HG02571 (cell line): ENCODE data around the gene TEAD1.

Experiments
- ATAC-seq: cut with Tn5 transposase; IDR thresholded peaks from one replicate; pipeline ENCODE4 v1.9.1; 2021; ENCODE audit warnings: mild to moderate bottlenecking, moderate library complexity; ENCODE audit not compliant: unreplicated experiment

TEAD1 gene

DNA sequence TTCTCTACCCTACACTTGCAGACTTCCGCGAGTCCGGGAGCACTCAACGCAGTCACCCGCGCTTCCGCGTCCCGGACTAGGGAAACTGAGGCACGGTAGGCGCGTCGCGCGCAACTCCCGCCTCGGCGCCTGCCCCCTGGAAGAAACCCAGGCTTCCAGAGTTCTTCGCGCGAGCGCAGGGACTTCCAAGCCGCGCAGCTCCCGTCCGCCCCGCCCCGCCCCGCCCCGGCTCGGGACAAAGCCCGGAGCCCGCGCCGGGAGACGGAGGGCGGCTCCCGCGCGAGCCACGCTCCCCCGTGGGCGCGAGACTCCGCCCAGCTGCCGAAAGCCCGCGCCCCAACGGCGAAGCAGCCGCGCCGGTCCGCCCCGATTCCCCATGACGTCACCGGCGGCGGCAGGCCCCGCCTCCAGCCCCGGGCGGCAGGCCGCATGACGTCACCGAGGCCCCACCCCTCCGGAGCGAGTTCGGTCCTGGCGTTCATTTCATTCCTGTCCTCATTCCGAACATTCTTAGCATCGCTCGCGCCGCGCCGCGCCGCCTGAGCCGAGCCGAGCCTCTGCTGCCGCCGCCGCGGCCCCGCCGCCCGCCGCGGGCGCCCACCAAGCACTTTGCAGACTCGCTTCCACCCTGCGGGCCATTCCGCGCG, at the start of gene TEAD1:
Gene TEAD1, plus strand, starts transcription at position 498 of the 647 bp plus-strand sequence.
- ATAC-seq, result peak; percentile 74

DNA sequence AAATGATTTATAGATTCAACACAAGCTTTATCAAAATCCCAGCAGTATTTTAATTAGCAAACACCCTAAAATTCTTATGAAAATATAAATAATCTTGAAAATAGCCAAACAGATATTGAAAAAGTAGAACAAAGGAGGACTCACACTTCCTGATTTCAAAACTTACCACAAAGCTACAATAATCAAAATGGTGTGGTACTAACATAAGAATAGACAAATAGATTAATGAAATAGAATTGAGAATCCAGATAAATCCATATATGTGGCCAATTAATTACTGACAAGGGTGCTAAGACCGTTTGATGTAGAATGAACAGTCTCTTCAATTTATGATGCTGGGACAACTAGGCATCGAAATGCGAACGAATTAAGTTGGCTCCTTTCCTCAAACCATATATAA, 49.6 kb upstream of the TEAD1 start:
- ATAC-seq, result no peak

DNA sequence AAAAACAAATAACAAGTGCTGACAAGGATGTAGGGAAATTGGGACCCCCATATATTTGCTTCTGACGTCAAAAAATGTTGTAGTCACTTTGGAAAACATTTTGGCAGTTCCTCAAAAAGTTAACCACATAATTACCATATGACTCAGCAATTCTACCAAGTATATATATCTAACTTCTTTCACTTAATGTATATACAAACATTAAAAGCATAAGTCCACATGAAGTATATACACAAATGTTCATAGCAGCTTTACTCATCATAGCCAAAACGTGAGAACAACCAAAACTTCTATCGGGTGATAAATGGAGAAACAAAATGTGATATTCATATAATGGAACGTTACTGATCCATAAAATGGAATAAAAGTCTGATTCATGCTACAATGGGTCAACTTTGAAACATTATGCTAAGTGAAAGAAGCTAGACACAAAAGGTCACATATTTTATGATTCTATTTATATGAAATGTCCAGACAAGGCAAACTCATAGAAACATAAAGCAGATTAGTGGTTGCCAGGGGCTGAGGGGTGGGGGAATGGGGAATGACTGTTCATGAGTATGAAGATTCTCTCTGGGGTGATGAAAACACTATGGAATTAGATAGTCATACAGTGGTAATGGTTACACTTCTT, 48.7 kb upstream of the TEAD1 start:
- no peak for ATAC-seq

DNA sequence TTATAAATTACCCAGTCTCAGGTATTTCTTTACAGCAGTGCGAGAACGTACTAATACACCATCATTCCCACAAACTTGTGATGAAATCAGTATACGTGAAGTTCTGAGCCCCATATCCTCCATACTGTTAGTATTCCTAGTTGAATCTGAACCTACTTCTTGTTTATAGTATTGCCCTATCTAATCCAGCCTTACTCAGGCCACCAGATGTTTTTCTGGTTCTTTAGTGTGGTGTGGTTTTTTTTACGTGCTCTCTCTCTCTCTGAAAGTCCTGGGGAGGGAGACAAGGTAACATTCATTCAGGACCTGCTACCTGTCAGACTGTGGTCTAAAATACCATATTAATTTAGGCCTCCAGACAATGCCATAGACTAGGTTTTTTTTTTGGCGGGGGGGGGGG, 47.6 kb upstream of the TEAD1 start:
- ATAC-seq, result no peak

DNA sequence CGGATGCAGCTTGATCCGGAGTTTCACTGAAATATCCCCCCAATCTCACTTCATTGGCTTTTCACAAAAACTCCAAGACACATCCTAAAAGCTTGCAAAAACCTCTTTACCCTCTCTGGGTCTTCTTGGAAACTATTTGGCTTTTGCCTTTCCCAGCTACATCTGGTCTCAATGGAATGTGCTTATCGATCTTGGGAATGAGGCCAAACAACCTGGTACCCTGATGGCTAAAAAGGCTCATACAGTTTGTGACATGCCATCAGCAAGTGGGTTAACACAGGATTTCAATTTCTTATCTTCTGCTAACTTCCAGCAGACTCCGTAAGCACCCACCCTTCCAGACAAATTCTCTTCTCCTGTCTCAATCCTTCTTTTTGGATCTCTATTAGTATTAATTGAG, 45.9 kb upstream of the TEAD1 start:
- ATAC-seq, result no peak

DNA sequence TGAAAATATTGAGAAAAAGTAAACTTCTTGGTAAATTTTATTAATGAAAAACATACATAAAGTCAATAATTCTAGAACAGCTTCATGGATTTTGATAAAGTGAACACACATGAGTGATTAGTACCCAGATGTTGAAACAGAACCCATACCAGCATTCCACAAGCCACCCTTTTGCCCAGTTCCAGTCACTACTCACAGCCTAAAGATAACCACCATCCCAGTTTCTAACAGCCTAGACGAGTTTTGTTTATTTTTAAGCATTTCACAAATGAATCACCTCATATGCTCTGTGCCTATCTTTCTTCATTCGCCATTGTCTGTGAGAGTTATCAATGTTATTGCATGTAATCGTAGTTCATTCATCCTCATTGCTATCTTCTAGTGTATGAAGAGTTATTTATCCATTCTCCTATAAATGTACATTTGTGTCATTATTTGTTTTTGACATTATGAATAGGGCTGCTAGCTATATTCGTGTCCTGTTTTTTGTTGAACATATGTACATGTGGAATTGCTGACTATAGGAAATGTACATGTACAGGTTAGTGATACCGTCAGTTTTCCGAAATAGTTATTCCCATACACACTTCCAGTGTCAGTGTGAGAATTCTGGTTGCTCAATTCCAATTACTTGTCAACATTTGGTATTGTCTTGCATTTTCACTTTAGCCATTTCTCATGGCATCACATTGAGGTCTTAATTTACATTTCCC, 44.5 kb upstream of the TEAD1 start:
- ATAC-seq, result no peak

DNA sequence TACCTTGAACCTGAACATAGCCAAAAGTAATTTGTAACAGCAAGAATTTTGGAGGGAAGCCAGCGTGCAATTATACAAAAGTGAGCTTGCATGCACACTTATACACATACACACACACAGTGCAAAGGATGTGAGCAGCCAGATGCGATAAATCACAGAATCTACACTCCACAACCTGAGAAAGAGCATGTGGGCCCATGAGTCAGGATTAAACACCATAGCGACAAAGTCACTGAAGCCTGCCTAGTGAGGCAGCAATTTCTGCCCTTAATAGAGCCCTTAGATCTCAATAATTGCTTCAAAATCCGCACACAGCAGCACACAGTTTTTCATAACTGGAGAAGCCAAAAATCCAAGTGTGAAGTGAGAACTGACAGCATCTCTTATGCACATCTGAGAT, 42.6 kb upstream of the TEAD1 start:
- no peak for ATAC-seq

DNA sequence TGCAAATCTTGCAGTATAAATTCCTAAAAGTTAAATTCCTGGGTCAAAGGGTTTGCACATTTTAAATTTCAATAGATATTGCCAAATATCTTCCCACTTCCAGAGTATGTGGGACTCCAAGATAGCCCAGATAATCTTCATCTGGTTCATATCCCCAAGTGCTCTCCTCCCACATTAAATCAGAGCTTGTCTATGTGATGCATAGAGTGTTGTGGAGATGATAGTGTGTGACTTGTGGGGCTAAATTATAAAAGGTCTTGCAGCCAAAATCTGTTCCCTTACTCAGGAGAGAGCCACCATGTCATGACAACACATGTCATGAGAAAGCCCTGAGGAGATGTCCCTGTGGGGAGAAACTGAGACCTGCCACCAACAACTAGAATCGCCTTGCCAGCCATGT, 39.9 kb upstream of the TEAD1 start:
- ATAC-seq, result no peak

DNA sequence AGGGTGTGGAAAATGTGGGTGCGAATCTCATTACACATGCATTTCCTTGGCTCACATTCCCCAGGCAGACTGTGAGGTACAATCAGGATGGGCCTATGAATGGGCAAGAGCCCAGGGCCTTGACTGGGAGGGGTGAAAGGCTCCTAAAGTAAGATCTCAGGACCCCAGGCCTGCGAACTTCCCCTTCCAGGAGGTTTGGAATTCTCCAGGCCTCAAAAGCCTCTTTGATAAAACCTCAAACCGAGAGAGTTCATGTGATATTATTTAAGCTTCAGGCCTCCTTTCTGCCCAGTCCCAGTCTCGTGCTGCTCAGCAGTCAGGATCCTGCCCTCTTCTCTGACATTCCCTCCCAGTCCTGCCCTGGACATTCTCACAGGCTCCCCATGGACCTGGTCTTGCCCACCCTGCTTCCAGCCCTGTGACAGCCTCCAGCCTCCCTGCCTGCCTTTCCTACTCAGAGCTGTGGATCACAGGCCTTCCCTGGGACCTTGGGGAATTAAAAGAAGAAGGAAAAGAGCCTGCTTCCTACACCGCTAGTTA, 37.3 kb upstream of the TEAD1 start:
- ATAC-seq, result no peak

DNA sequence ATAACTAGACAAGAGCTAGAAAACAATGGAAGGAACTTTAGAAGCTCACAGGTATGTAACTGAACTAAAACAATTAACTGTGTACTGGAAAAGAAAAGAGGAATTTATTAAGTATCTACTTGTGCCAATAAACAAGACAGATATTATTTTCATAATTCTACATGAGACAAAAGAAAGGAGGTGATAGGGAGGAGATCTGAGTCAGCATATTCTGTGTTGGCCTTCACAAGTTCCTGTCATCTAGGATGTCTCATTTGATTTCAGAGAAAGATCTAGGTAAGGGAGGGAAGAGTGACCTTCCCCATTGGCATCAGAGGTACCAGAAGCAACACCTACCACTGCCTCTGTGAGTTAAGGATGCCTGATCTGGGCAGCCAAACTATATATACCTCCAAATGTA, 34.8 kb upstream of the TEAD1 start:
- no peak for ATAC-seq

DNA sequence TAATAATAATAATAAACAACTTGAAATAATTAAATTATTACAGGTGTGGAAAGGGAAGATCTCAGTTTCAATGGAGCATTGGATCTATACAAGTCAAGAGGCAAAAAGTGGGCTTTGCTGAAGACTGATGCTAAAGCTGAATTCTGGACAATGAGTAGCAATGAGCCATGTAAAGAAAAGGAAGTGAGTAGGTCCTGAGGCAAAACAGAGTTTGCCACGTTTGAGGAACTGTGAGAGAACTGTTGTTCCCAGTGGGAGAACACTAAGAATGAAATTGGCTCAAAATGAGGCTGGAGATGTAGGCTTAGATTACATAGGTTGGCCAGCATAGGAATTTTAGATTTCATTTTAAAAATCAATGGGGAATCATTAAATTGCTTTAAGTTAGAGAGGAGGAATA, 33.9 kb upstream of the TEAD1 start:
- no peak for ATAC-seq

DNA sequence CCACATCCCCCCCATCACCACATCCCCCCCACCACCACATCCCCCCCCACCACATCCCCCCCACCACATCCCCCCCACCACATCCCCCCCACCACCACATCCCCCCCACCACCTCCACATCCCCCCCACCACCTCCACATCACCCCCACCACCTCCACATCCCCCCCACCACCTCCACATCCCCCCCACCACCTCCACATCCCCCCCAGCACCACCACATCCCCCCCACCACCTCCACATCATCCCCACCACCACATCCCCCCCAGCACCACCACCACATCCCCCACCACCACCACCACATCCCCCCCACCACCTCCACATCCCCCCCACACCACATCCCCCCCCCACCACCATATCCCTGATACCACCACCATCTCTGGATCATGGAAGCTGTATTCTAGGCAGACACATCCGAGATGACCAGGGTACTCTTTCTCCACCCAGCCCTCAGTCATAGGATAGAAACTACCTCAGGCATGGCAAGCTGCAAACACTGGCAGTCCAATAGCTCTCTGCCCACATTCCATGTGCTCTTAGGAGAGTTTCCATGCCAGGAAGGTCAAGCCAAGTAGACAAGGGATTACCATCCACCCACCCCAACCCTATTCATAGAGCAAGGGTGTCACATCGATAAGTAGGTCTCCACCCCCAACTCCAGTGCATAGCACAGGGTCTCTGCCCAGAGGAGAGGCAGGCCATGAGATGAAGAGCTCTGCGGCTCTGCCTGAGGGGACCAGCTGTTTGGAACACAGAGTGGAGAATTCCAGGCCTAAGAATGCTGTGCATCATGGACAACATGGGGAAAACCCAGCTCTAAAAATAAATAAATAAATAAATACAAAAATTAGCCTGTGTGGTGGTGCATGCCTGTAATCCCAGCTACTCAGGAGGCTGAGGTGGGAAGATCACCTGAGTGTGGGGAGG, 33.0 kb upstream of the TEAD1 start:
- ATAC-seq, result no peak

DNA sequence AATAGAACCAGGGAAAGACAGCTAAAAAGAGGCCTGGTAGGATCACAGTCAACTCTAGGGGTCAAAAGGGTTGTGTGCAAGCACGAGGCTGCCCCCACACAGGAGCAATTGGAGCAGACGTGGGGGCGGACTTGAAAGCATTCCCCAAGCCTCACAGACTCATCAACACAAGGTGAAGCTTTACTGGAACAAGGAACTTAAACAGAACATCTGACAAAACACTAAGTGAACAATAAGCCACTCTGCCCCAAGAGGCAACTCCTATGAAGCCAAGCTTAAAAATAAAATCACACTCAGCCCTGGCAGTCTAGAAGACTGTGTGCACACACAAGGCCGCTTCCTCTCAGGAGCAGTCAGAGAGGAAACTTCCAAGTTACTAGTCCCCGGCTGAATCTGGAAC, 32.2 kb upstream of the TEAD1 start:
- no peak for ATAC-seq

DNA sequence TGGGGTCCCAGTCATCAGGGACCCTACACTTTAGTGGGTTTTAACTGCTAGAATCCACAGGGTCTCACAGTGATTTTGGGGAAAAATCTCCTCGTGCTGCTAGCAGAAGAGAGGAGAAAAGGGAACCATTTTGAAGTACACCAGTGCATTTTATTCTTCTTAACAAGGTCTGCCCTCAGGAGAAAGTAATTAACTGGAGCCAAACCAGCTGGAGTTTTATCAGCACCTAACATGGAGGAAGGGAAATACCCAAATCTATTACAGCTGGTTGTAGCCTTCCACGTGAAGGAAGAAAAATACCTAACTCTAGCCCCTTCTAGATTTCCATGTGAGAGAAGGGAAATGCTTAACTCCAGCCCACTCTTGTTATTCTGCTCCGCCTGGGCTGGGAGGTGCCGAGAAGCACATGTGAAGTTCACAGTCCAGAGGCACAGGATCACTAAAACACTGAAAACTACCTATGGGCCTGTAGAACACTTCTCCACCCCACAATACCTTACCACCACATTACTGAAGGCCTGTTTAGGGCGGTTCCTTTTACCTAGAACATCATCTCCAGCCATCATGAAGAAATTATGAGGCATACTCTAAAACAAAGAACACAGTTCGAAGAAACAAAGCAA, 31.3 kb upstream of the TEAD1 start:
- no peak for ATAC-seq

DNA sequence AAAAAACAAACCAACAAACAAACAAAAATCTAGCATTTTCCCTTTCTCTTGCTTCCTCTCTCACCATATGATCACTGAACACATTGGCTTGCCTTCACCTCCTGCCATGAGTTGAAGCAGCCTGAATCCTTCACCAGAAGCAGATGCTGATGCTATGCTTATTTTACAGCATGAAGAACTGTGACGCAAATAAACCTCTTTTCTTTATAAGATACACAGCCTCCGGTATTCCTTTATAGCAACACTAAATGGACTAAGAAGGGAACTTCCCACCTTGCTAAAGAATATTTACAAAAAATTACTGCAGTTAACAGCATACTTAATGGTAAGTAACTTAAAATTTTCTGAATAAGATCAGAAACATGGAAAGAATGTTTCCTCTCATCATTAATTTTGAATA, 27.7 kb upstream of the TEAD1 start:
- no peak for ATAC-seq

DNA sequence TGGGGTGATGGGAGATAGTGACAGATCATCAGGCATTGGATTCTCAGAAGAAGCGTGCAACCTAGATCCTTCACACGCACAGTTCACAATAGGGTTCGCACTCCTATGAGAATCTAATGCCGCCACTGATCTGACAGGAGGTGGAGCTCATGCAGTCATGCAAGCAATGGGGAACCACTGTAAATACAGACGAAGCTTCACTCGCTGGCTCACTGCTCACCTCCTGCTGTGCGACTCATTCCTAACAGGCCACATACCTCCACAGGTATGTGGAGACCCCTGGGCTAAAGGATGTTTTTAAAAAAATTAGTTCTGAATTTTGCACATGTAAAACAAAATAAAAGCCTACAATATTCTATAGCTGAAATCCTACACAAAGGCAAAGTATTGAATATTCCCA, 20.5 kb upstream of the TEAD1 start:
- no peak for ATAC-seq

DNA sequence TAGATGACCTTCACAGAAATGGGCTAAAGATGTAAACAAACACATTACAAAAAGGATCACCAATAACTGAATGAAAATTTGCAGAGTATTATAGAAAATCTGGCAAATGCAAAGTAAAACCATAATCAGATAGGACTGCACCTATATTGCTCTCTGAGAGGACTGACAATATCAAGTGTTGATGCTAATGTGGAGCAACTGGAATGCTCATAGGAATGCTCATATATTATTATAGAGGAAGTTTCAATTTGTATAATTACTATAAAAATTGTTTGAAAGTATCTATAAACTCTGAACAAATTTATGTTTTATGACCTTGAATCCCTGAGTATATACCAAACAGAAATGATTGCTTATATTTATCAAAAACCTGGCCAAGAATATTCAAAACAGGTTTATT, 18.4 kb upstream of the TEAD1 start:
- no peak for ATAC-seq

DNA sequence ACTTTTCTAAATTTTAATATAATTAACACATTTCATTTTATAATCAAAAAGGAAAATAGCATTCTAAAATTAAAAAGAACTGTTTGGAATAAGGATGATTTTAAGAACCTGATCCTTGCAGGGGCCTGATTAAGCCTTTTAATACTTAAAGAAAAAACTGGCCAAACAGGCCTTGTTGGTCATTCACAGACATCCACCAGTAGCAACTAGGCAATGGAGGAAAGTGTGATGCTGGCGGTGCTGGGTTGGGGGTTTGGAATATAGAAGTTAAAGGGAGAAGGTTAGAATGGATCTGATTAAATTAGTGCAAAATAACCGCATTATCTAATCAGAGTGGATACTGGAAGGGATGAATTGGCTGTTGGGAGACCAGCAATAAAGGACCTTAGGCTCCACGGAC, 16.9 kb upstream of the TEAD1 start:
- no peak for ATAC-seq

DNA sequence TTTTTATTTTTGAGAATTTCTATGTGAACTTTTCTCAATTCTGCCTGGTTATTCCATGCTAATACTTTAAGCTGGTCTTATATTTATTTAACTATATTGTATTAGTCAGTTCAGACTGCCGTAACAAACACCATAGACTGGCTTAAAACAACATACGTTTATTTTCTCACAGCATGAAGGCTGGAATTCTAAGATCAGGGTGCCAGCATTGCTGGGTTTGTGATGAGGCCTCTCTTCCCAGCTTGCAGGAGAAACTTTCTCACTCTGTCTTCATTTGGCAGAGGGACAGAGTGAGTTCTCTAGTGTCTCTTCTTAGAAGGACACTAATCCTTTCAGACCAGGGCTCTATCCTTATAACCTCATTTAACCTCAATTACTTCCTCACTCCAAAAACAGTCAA, 16.2 kb upstream of the TEAD1 start:
- ATAC-seq, result no peak

DNA sequence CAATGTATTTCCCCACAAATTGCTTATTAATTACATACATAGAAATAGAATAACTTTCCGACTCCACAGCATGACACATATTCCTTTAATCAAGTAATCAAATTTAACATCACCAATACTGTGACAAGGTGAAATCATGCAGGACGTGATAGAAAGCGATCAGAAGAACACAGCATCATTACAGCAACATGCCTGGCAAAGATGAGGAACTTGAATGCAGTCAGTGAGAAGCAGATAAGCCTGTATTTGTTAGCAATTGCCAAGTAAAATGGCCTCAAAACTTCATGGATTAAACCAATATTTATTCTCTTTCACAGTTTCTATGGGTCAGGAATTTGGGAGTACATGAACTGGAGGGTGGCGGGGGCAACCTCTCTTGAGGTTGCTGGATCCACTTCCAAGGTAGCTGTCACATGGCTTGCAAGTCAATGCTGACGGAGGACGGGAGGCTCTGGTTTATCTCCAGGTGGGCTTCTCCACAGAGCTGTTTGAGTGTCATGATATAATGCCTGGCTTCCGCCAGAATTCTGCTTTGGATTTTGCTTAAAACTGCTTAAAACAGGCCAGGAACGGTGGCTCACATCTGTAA, 12.0 kb upstream of the TEAD1 start:
- no peak for ATAC-seq
